Mesendoderm (in vitro differentiated cells): ENCODE measurements around the gene KLK8.

Experiments
- DNase-seq: peaks from one replicate; pipeline ENCODE4 v3.0.0; 2013
- H2AK5ac ChIP-seq: 2 replicates; pipeline ENCODE4 v1.6.1; 2013; ENCODE audit warnings: low read length, inconsistent platforms
- H2BK120ac ChIP-seq: 2 replicates; pipeline ENCODE4 v1.6.1; 2013; ENCODE audit warnings: low read depth, mild to moderate bottlenecking, low read length, moderate library complexity, mixed read lengths
- H2BK15ac ChIP-seq: replicated peaks from 2 replicates; pipeline ENCODE4 v1.6.1; 2013; ENCODE audit warnings: low read depth, mild to moderate bottlenecking, moderate library complexity
- H2BK5ac ChIP-seq: 2 replicates; pipeline ENCODE4 v1.6.1; 2013; ENCODE audit warnings: low read length, inconsistent platforms
- H3K18ac ChIP-seq: 2 replicates; pipeline ENCODE4 v1.6.1; 2013; ENCODE audit warnings: mild to moderate bottlenecking, low read length, mixed read lengths
- H3K23ac ChIP-seq: one replicate; pipeline ENCODE4 v1.6.1; 2013; ENCODE audit warnings: low read length
- H3K27ac ChIP-seq: 2 replicates; pipeline ENCODE4 v1.5.1; 2013; ENCODE audit warnings: low read depth, mild to moderate bottlenecking, inconsistent platforms, low read length, moderate library complexity
- H3K27me3 ChIP-seq: 2 replicates; pipeline ENCODE4 v1.6.1; 2013; ENCODE audit warnings: low read length, control low read depth, mild to moderate bottlenecking, inconsistent platforms; ENCODE audit not compliant: insufficient read depth, poor library complexity
- H3K36me3 ChIP-seq: 2 replicates; pipeline ENCODE4 v1.6.1; 2013; ENCODE audit warnings: low read length, inconsistent platforms; ENCODE audit not compliant: control insufficient read depth, insufficient read depth
- H3K4ac ChIP-seq: one replicate; pipeline ENCODE4 v1.6.1; 2013; ENCODE audit warnings: low read depth, mild to moderate bottlenecking, low read length, moderate library complexity
- H3K4me1 ChIP-seq: 2 replicates; pipeline ENCODE4 v1.6.1; 2013; ENCODE audit warnings: low read depth, low read length, inconsistent platforms; ENCODE audit not compliant: control insufficient read depth
- H3K4me2 ChIP-seq: 2 replicates; pipeline ENCODE4 v1.6.1; 2013; ENCODE audit warnings: low read length
- H3K4me3 ChIP-seq: 2 replicates; pipeline ENCODE4 v1.5.1; 2013; ENCODE audit warnings: mild to moderate bottlenecking, low read length
- H3K56ac ChIP-seq: one replicate; pipeline ENCODE4 v1.6.1; 2013; ENCODE audit warnings: low read length
- H3K79me1 ChIP-seq: 2 replicates; pipeline ENCODE4 v1.6.1; 2013; ENCODE audit warnings: low read length, inconsistent platforms
- H3K79me2 ChIP-seq: 2 replicates; pipeline ENCODE4 v1.6.1; 2013; ENCODE audit warnings: mild to moderate bottlenecking, low read length; ENCODE audit not compliant: control insufficient read depth, insufficient read depth
- H3K9ac ChIP-seq: 2 replicates; pipeline ENCODE4 v1.6.1; 2013; ENCODE audit warnings: low read length, inconsistent platforms
- H4K5ac ChIP-seq: one replicate; pipeline ENCODE4 v1.6.1; 2013; ENCODE audit warnings: low read length
- H4K8ac ChIP-seq: one replicate; pipeline ENCODE4 v1.6.1; 2013; ENCODE audit warnings: low read depth, mild to moderate bottlenecking, control low read depth, low read length, moderate library complexity
- WGBS: extraction: QIAGEN DNeasy Blood & Tissue Kit; methylation state at CpG from one replicate; pipeline ENCODE4 v1.1.7; 2013; ENCODE audit warnings: low lambda C conversion rate, missing lambda C conversion rate; ENCODE audit not compliant: insufficient coverage; ENCODE audit errors: extremely low coverage; 5-methylcytosine and 5-hydroxymethylcytosine counted together

The KLK8 gene

DNA sequence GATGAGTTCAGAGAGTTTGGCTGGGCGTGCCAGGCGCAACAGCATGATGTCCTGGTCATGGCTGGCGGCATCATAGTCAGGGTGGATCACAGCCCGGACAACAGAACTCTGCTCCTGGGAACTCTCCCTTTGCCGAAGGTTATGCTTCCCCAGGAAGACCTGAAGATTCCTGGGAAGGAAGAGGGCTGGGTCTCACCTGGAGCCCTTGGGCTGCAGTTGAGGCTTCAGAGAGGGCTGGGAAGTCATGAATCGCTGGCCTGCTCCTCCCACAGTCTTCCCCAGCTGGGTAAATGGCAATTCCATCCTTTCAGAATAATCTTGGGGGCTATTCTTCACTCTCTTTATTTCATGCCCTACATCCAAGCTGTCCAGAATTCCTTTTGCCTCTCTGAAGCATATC, 38.0 kb downstream of the KLK8 start:
- no peak overlapping the region for H2BK5ac ChIP-seq
- no peak for DNase-seq
- no peak overlapping the region for H3K23ac ChIP-seq
- H3K9ac ChIP-seq = no peak overlapping the region
- no peak overlapping the region for H4K5ac ChIP-seq
- H3K27ac ChIP-seq = no peak overlapping the region
- no peaks in the 10 kb centered on the region for H3K27me3 ChIP-seq
- H3K79me2 ChIP-seq = no peaks in the 10 kb centered on the region
- H3K79me1 ChIP-seq = no peaks in the 10 kb centered on the region
- H3K4me2 ChIP-seq = no peak overlapping the region
- H3K4me1 ChIP-seq = peaks cover 2% of the 10 kb centered on the region
- no peaks in the 10 kb centered on the region for H3K36me3 ChIP-seq
- no peak overlapping the region for H2BK15ac ChIP-seq
- H3K56ac ChIP-seq = no peak overlapping the region
- H2BK120ac ChIP-seq = no peak overlapping the region
- H3K18ac ChIP-seq = no peak overlapping the region
- no peak overlapping the region for H2AK5ac ChIP-seq
- no peak overlapping the region for H4K8ac ChIP-seq
- no CpG with 5 or more reads among the region's 6 CpGs for WGBS
- no peak overlapping the region for H3K4me3 ChIP-seq
- no peak overlapping the region for H3K4ac ChIP-seq

- Histone ChIP-seq H3K4me3 (no peak overlapping the region), H2BK15ac (no peak overlapping the region), H3K56ac (no peak overlapping the region), H3K27ac (no peak overlapping the region), H3K4ac (no peak overlapping the region), H3K9ac (no peak overlapping the region), H3K4me1 (no peaks in the 10 kb centered on the region), H4K5ac (no peak overlapping the region), H2BK5ac (no peak overlapping the region), H3K79me2 (no peaks in the 10 kb centered on the region), H2AK5ac (no peak overlapping the region), H2BK120ac (no peak overlapping the region), H3K36me3 (no peaks in the 10 kb centered on the region), H4K8ac (no peak overlapping the region), H3K18ac (no peak overlapping the region), H3K23ac (no peak overlapping the region), H3K27me3 (no peaks in the 10 kb centered on the region), H3K79me1 (no peaks in the 10 kb centered on the region), H3K4me2 (no peak overlapping the region)
- DNase-seq = no peak
- no CpG with 5 or more reads among the region's 1 CpG for WGBS
Observed at GRCh38 chr19:50962245-50962644, 39.2 kb downstream of the KLK8 start.

GRCh38 chr19:50959731-50960500, 41.5 kb downstream of the KLK8 start:
- Histone ChIP-seq H3K4me1 (no peaks in the 10 kb centered on the region), H2BK15ac (no peak overlapping the region), H3K9ac (no peak overlapping the region), H3K4me2 (no peak overlapping the region), H3K4me3 (no peak overlapping the region), H4K8ac (no peak overlapping the region), H2BK5ac (no peak overlapping the region), H3K27ac (no peak overlapping the region), H3K36me3 (no peaks in the 10 kb centered on the region), H3K18ac (no peak overlapping the region), H3K79me2 (no peaks in the 10 kb centered on the region), H2BK120ac (no peak overlapping the region), H3K79me1 (no peaks in the 10 kb centered on the region), H3K27me3 (no peaks in the 10 kb centered on the region), H3K56ac (no peak overlapping the region), H3K4ac (no peak overlapping the region), H3K23ac (no peak overlapping the region), H2AK5ac (no peak overlapping the region), H4K5ac (no peak overlapping the region)
- no peak for DNase-seq
- WGBS = no CpG with 5 or more reads among the region's 9 CpGs

DNA sequence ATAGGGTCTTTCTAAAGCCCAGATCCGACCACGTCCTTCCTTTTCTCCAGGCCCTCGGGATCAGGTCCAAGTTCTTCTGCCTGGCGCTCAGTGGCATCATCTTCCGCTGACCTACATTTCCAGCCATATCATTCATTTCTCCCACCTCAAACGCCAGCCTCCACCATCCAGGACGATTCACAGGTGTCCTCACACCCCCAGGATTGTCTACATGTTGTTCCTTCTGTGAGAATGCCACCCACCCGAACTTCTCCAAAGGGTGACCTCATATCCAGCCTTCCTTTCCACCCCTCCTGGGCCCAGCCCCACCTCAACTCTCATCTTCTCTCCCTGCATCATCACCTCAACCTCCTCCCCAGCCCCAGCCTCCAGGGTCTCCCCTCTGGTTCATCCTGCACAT, 43.8 kb downstream of the KLK8 start:
- H3K4ac ChIP-seq = no peak overlapping the region
- no peak overlapping the region for H4K8ac ChIP-seq
- H2BK5ac ChIP-seq = no peak overlapping the region
- no peak overlapping the region for H4K5ac ChIP-seq
- no peak overlapping the region for H2BK15ac ChIP-seq
- no peaks in the 10 kb centered on the region for H3K79me1 ChIP-seq
- DNase-seq = no peak
- no peak overlapping the region for H3K4me2 ChIP-seq
- H3K23ac ChIP-seq = no peak overlapping the region
- H3K79me2 ChIP-seq = no peaks in the 10 kb centered on the region
- H3K4me1 ChIP-seq = no peaks in the 10 kb centered on the region
- H3K56ac ChIP-seq = no peak overlapping the region
- no CpG with 5 or more reads among the region's 8 CpGs for WGBS
- H3K36me3 ChIP-seq = no peaks in the 10 kb centered on the region
- H3K18ac ChIP-seq = no peak overlapping the region
- H3K27ac ChIP-seq = no peak overlapping the region
- no peak overlapping the region for H3K4me3 ChIP-seq
- no peak overlapping the region for H2AK5ac ChIP-seq
- H2BK120ac ChIP-seq = no peak overlapping the region
- no peak overlapping the region for H3K9ac ChIP-seq
- H3K27me3 ChIP-seq = no peaks in the 10 kb centered on the region

- H3K56ac ChIP-seq = no peak within 1 kb of the TSS
- H3K23ac ChIP-seq = no peak within 1 kb of the TSS
- H3K36me3 ChIP-seq = no peaks in the 10 kb centered on the region
- no peak within 1 kb of the TSS for H3K18ac ChIP-seq
- H3K4me1 ChIP-seq = no peaks in the 10 kb centered on the region
- DNase-seq = peak; percentile 45
- H3K79me1 ChIP-seq = no peaks in the 10 kb centered on the region
- H4K5ac ChIP-seq = no peak within 1 kb of the TSS
- no peak within 1 kb of the TSS for H2BK15ac ChIP-seq
- no peak within 1 kb of the TSS for H2BK5ac ChIP-seq
- no CpG with 5 or more reads among the region's 7 CpGs for WGBS
- H3K27me3 ChIP-seq = no peaks in the 10 kb centered on the region
- no peak within 1 kb of the TSS for H2BK120ac ChIP-seq
- no peak within 1 kb of the TSS for H3K9ac ChIP-seq
- no peaks in the 10 kb centered on the region for H3K79me2 ChIP-seq
- no peak within 1 kb of the TSS for H4K8ac ChIP-seq
- no peak within 1 kb of the TSS for H2AK5ac ChIP-seq
- no peak within 1 kb of the TSS for H3K27ac ChIP-seq
- no peak within 1 kb of the TSS for H3K4ac ChIP-seq
- no peak within 1 kb of the TSS for H3K4me3 ChIP-seq
- H3K4me2 ChIP-seq = no peak within 1 kb of the TSS
Observed at GRCh38 chr19:50952910-50953309, 48.5 kb downstream of the KLK8 start, which contains the start of gene KLK5. KLK5 (minus strand) TSS chr19:50953038; CDS start chr19:50952657, 381 bp downstream.

DNA sequence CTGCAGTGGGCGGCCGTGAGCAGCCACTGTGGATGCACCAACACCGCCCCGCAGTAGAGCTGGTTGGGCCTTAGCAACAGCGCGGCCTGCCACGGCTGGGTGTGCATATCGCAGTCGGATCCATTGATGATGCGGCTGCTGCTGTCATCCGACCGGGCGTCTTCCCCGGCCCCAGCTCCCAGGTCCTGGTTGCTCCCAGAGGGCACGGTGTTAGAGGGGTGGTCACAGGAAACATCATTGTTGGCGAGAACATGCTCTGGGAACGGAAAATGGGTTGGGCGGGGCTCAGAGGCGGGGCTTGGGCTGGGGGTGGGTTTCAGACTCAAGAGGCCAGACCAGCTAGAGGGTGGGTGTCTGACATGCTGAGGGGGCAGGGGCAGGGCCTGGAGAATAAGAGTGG, 51.5 kb downstream of the KLK8 start:
- no peak overlapping the region for H3K27ac ChIP-seq
- H3K4me1 ChIP-seq = no peaks in the 10 kb centered on the region
- no peak overlapping the region for H3K18ac ChIP-seq
- H3K36me3 ChIP-seq = no peaks in the 10 kb centered on the region
- no peak overlapping the region for H3K56ac ChIP-seq
- no peak overlapping the region for H3K4me2 ChIP-seq
- H3K79me1 ChIP-seq = no peaks in the 10 kb centered on the region
- no peak overlapping the region for H4K5ac ChIP-seq
- no peak overlapping the region for H2BK5ac ChIP-seq
- no peak overlapping the region for H4K8ac ChIP-seq
- H2AK5ac ChIP-seq = no peak overlapping the region
- H3K23ac ChIP-seq = no peak overlapping the region
- WGBS = no CpG with 5 or more reads among the region's 19 CpGs
- no peak overlapping the region for H2BK120ac ChIP-seq
- H2BK15ac ChIP-seq = no peak overlapping the region
- H3K79me2 ChIP-seq = no peaks in the 10 kb centered on the region
- no peak overlapping the region for H3K4ac ChIP-seq
- H3K9ac ChIP-seq = no peak overlapping the region
- no peaks in the 10 kb centered on the region for H3K27me3 ChIP-seq
- peak; percentile 11 for DNase-seq
- no peak overlapping the region for H3K4me3 ChIP-seq
